K562 (cell line): ENCODE measurements around the gene EIPR1. TPM values are rescaled to one million over a fixed set of nuclear protein-coding genes. Genes with fewer than 3 reads are reported as not detected.

Experiments
- ATAC-seq: fragments of 200-7000 bp; cut with Tn5 transposase; 3 replicates; pipeline ENCODE4 v1.9.1; 2020; ENCODE audit warnings: moderate library complexity
- BruUV-seq: library from RNA; stranded (reverse); fragments of 400-500 nt; replicated peaks from 2 replicates; lab custom pipeline; 2021; lab: Mats Ljungman, UMichigan
- CTCF ChIA-PET: fragments of 300-600 bp; formaldehyde crosslinking; extraction: SDS; loops from one replicate; lab custom pipeline; 2021; ENCODE audit warnings: low intra/inter-chr PET ratio; lab: Yijun Ruan, JAX
- POLR2A ChIA-PET: fragments of 300-600, 350-650 bp; sonication (Branson Sonifier 250); formaldehyde crosslinking; extraction: SDS; loops from one replicate; lab custom pipeline; 2021; ENCODE audit warnings: antibody characterized with exemption, inconsistent platforms; lab: Yijun Ruan, JAX
- DNase-seq, 4 experiments: peaks; one replicate each; pipeline versions ENCODE4 v3.0.0 to v3.0.0-alpha.2; 2011 to 2018; ENCODE audit warnings: low spot score in 3 of 4, mixed read lengths in 3 of 4; ENCODE audit errors: extremely low read depth in 1 of 4
- FAIRE-seq: peaks from 2 replicates; lab custom pipeline; 2011; peaks lifted over from hg19 to GRCh38; lab: Jason Lieb, UNC
- H2AFZ ChIP-seq: 2 replicates; pipeline ENCODE4 v1.6.0; 2011; ENCODE audit warnings: low read depth, low read length, control low read depth, inconsistent platforms
- H3K27ac ChIP-seq: fragments of 200-600 bp; 3 replicates; pipeline ENCODE4 v1.8.0; 2011; ENCODE audit warnings: low read depth, mild to moderate bottlenecking, control low read depth, inconsistent platforms, low read length, moderate library complexity, mixed read lengths; ENCODE audit errors: extremely low read depth
- H3K27me3 ChIP-seq, 2 experiments: fragments of 300-600 bp in 1 of 2; 2 replicates in 1 of 2; 3 replicates in 1 of 2; pipeline versions ENCODE4 v1.6.0 to v1.8.0; 2011; ENCODE audit warnings: inconsistent platforms in 2 of 2, low read length in 2 of 2, mild to moderate bottlenecking in 1 of 2, mixed read lengths in 1 of 2, moderate library complexity in 1 of 2; ENCODE audit not compliant: control insufficient read depth in 2 of 2, insufficient read depth in 2 of 2
- H3K36me3 ChIP-seq: fragments of 300-600 bp; 3 replicates; pipeline ENCODE4 v1.8.0; 2011; ENCODE audit warnings: mild to moderate bottlenecking, low read length, inconsistent platforms; ENCODE audit not compliant: control insufficient read depth, insufficient read depth
- H3K4me1 ChIP-seq, 2 experiments: fragments of 200-600 bp in 1 of 2; replicated peaks in 1 of 2; 2 replicates in 1 of 2; 3 replicates in 1 of 2; pipeline versions ENCODE4 v1.5.1 to v1.8.0; 2011; ENCODE audit warnings: inconsistent platforms in 2 of 2, low read length in 2 of 2, mild to moderate bottlenecking in 1 of 2, mixed read lengths in 1 of 2, moderate library complexity in 1 of 2; ENCODE audit not compliant: control insufficient read depth in 2 of 2, insufficient read depth in 2 of 2
- H3K4me2 ChIP-seq: 2 replicates; pipeline ENCODE4 v1.6.1; 2011; ENCODE audit warnings: low read length, control low read depth, inconsistent platforms, mixed read lengths; ENCODE audit not compliant: insufficient read depth
- H3K4me3 ChIP-seq: fragments of 200-600 bp; sonication (generic), shearing (Covaris generic); 2 replicates; pipeline ENCODE4 v1.5.1; 2016; ENCODE audit warnings: control low read depth, inconsistent platforms
- H3K79me2 ChIP-seq: fragments of 200-600 bp; 3 replicates; pipeline ENCODE4 v1.8.0; 2011; ENCODE audit warnings: low read length, inconsistent platforms; ENCODE audit not compliant: control insufficient read depth, insufficient read depth
- H3K9ac ChIP-seq, 2 experiments: 2 replicates each; pipeline versions ENCODE4 v1.6.0 to v1.6.1; 2011; ENCODE audit warnings: low read depth in 2 of 2, low read length in 2 of 2, control low read depth in 1 of 2, inconsistent platforms in 1 of 2, mild to moderate bottlenecking in 1 of 2, mixed read lengths in 1 of 2; ENCODE audit not compliant: insufficient read depth in 1 of 2
- H3K9me1 ChIP-seq: one replicate; pipeline ENCODE4 v1.6.0; 2011; ENCODE audit warnings: inconsistent platforms, mild to moderate bottlenecking, low read length, moderate library complexity; ENCODE audit not compliant: control insufficient read depth, insufficient read depth
- H3K9me3 ChIP-seq: replicated peaks from 2 replicates; pipeline ENCODE4 v1.5.1; 2011; ENCODE audit warnings: low read depth, low read length, inconsistent platforms; ENCODE audit not compliant: control insufficient read depth, insufficient read depth
- H4K20me1 ChIP-seq: replicated peaks from 2 replicates; pipeline ENCODE4 v1.6.1; 2011; ENCODE audit warnings: low read length, inconsistent platforms, mixed read lengths; ENCODE audit not compliant: control insufficient read depth, insufficient read depth
- ADNP ChIP-seq: fragments of 200-800 bp; sonication (Bioruptor generic); IDR thresholded peaks from 2 replicates; pipeline ENCODE4 v1.6.1; 2016; ENCODE audit warnings: missing genetic modification characterization, missing compliant biosample characterization
- ATF2 ChIP-seq: sonication (generic); formaldehyde crosslinking; IDR thresholded peaks from 2 replicates; pipeline ENCODE4 v1.8.1; 2022; ENCODE audit warnings: missing genetic modification reagents
- CC2D1A ChIP-seq: fragments of 450-650 bp; IDR thresholded peaks from 2 replicates; pipeline ENCODE4 v1.6.1; 2017; ENCODE audit warnings: mild to moderate bottlenecking
- DACH1 ChIP-seq: fragments of 450-650 bp; IDR thresholded peaks from 2 replicates; pipeline ENCODE4 v1.6.1; 2018; ENCODE audit not compliant: partially characterized antibody
- PREB ChIP-seq: sonication (generic); formaldehyde crosslinking; IDR thresholded peaks from 2 replicates; pipeline ENCODE4 v1.8.1; 2023; ENCODE audit warnings: mild to moderate bottlenecking, missing genetic modification reagents
- RBM22 ChIP-seq: fragments of 200-400 bp; formaldehyde crosslinking; IDR thresholded peaks from 2 replicates; pipeline ENCODE4 v1.6.1; 2018; ENCODE audit warnings: low read length, low read depth; ENCODE audit not compliant: poor library complexity, severe bottlenecking
- TCF3 ChIP-seq: sonication (generic); formaldehyde crosslinking; IDR thresholded peaks from 2 replicates; pipeline ENCODE4 v1.4.0; 2020; ENCODE audit warnings: mild to moderate bottlenecking, missing genetic modification reagents
- ZNF175 ChIP-seq: fragments of 200-800 bp; sonication (Bioruptor generic); IDR thresholded peaks from 2 replicates; pipeline ENCODE4 v1.6.1; 2016; ENCODE audit warnings: low read depth, mild to moderate bottlenecking, missing genetic modification characterization, missing compliant biosample characterization
- WGBS: fragments of 100-300 bp; shearing (Covaris generic); methylation state at CpG from one replicate; pipeline ENCODE4 v1.1.6; 2016; ENCODE audit warnings: low coverage, mixed read lengths; ENCODE audit not compliant: insufficient coverage; ENCODE audit errors: missing lambda C conversion rate; 5-methylcytosine and 5-hydroxymethylcytosine counted together
- in situ Hi-C: fragments of 300-500 bp; cut with MboI; formaldehyde crosslinking; loops from 4 replicates; pipeline ENCODE4 v1.15.0; 2018; ENCODE audit warnings: inconsistent platforms, mixed read lengths
- intact Hi-C: fragments of 100-400 bp; cut with micrococcal nuclease; formaldehyde crosslinking; loops from 2 replicates; pipeline ENCODE4 v1.14.2; 2022
- polyA plus RNA-seq, 8 experiments: library from polyadenylated mRNA; depleted of rRNA in 4 of 8; stranded (reverse) in 5 of 8; unstranded in 3 of 8; fragments of >200 nt; fragmentation: Nextera tagmentation in 2 of 8; fragmentation: Illumina TruSeq in 1 of 8; extraction: Ambion mirVana in 2 of 8; extraction: Trizol in 1 of 8; gene quantifications; 2 replicates each; pipeline versions ENCODE4 v1.2.1 to v1.2.3, GENCODE V29; 2011 to 2014; ENCODE audit warnings: inconsistent platforms in 1 of 8, missing spikeins in 1 of 8
- total RNA-seq, 7 experiments: library from RNA; depleted of rRNA in 6 of 7; stranded (reverse); fragments of >200 nt in 6 of 7; fragmentation: Illumina TruSeq in 2 of 7; extraction: Trizol in 2 of 7; gene quantifications; 2 replicates each; pipeline versions ENCODE4 v1.2.1 to v1.2.3, GENCODE V29; 2011 to 2021; ENCODE audit warnings: low replicate concordance in 1 of 7
- TF ChIP-seq, protein P1 (sequence below): fragments of 450-650 bp; conservative IDR thresholded peaks from 2 replicates; pipeline ENCODE4 v1.6.1; 2016; ENCODE audit warnings: missing genetic modification characterization, low read depth, mild to moderate bottlenecking, missing compliant biosample characterization, moderate library complexity
- TF ChIP-seq, protein P2 (sequence below), 2 experiments: fragments of 450-650 bp; conservative IDR thresholded peaks; 2 replicates each; pipeline ENCODE4 v1.6.1; 2017; ENCODE audit warnings: mild to moderate bottlenecking in 2 of 2, moderate library complexity in 2 of 2

Gene EIPR1
- total and polyA plus RNA-seq, 9 of the 15 experiments (the other 6 are each of a cell fraction or from before 2014, with no cell fraction given) = 19.9 to 54.4 (median 35.9) TPM

DNA sequence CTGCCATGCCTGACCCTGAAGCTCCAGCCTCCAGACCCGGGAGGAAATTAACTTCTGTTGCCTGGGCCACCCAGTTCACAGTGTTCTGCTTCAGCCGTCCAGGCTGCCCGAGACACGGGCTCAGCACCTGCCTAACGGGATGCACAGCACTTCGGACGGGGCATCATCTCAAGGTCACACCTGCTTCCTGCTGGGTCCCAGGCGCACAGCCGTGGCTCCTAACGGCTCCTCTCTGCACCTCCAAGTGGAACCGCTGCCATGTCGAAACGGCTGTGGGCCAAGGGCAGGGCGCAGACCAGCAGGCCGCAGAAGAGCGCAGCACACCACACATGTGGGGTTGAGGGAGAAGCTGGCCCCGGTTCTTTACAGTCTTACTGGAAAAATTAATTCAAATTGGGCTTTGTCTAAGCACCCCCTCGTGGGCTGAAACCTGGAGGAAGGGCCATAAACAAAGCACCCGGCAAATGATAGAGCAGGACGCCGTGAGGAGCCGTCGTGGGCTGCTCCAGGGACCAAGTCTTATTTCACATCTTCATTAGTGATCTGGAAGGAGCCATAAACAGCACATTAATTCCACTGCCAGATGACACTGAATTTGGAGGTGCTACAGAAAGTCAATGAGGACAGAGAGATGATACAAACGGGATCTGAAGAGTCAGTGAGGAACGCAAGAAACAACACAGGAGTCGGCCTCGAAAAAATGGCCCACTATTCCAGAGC is 59.6 kb downstream of the EIPR1 start (continued):
- TF ChIP-seq PREB (CRISPR knock-in tag) = no peak
- TF ChIP-seq, protein P1, sequence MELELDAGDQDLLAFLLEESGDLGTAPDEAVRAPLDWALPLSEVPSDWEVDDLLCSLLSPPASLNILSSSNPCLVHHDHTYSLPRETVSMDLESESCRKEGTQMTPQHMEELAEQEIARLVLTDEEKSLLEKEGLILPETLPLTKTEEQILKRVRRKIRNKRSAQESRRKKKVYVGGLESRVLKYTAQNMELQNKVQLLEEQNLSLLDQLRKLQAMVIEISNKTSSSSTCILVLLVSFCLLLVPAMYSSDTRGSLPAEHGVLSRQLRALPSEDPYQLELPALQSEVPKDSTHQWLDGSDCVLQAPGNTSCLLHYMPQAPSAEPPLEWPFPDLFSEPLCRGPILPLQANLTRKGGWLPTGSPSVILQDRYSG (tag) = no peak
- TF ChIP-seq CC2D1A = no peak
- TF ChIP-seq ZNF175 (CRISPR knock-in tag) = no peak
- no peak for TF ChIP-seq DACH1

- TF ChIP-seq ADNP (tag) (0 out of 2 replicates have a peak, but pooled peaks have one; percentile 33), TCF3 (CRISPR knock-in tag) (no peak), RBM22 (peak; percentile 20), ATF2 (CRISPR knock-in tag) (no peak)
- TF ChIP-seq, protein P2, sequence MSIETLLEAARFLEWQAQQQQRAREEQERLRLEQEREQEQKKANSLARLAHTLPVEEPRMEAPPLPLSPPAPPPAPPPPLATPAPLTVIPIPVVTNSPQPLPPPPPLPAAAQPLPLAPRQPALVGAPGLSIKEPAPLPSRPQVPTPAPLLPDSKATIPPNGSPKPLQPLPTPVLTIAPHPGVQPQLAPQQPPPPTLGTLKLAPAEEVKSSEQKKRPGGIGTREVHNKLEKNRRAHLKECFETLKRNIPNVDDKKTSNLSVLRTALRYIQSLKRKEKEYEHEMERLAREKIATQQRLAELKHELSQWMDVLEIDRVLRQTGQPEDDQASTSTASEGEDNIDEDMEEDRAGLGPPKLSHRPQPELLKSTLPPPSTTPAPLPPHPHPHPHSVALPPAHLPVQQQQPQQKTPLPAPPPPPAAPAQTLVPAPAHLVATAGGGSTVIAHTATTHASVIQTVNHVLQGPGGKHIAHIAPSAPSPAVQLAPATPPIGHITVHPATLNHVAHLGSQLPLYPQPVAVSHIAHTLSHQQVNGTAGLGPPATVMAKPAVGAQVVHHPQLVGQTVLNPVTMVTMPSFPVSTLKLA (conservative IDR thresholded peaks at IDR 0.05) = no peak
- H3K9ac ChIP-seq = no peak overlapping the region
- POLR2A ChIA-PET = no interaction called here
- no peaks in the 10 kb centered on the region for H3K27me3 ChIP-seq
- no TSS peak for BruUV-seq
- FAIRE-seq = no peak
- in situ Hi-C loops = no loop called here
- intact Hi-C loops = no loop called here
- H3K4me1 ChIP-seq = peaks cover 0 to 20% of the 10 kb centered on the region in 2 experiments; a peak in 1 of 5 replicates
- no peak overlapping the region for H3K4me2 ChIP-seq
- no peaks in the 10 kb centered on the region for H3K9me1 ChIP-seq
- H2AFZ ChIP-seq = no peak overlapping the region
- H3K79me2 ChIP-seq = peaks cover 3% of the 10 kb centered on the region; the same call in 1 of the 3 replicates
- DNase-seq = no peak
- H3K27ac ChIP-seq = no peak overlapping the region
- H3K4me3 ChIP-seq = no peak overlapping the region
- H4K20me1 ChIP-seq = 0 out of 2 replicates have a peak, but pooled peaks cover 14% of the 10 kb centered on the region
- ATAC-seq = no peak
- no peaks in the 10 kb centered on the region for H3K9me3 ChIP-seq
- WGBS = 88% methylated on average over 17 of the region's 21 CpGs
- CTCF ChIA-PET = no interaction called here
- H3K36me3 ChIP-seq = peaks cover 12% of the 10 kb centered on the region; the same call in 1 of the 3 replicates
Observed at GRCh38 chr2:3317277-3317685, 60.3 kb downstream of the EIPR1 start.
